ENCODE results near the gene P2RX1.
"Not testable (repeated sequence)": the region's sequence is repeated elsewhere in the genome, so short reads cannot be mapped to it uniquely, and the experiment has no call there.

Gene P2RX1

GRCh38 chr17:3857261-3858105 is 58.8 kb downstream of the P2RX1 start:
- DNase-seq (ENCODE audit: low read depth): no peak

GRCh38 chr17:3854204-3854603 is 62.1 kb downstream of the P2RX1 start:
- DNase-seq (ENCODE audit: low read depth): not testable (repeated sequence)

GRCh38 chr17:3852561-3852960 is 63.7 kb downstream of the P2RX1 start:
- DNase-seq (ENCODE audit: low read depth): no peak

GRCh38 chr17:3851461-3852100 is 64.7 kb downstream of the P2RX1 start:
- DNase-seq (ENCODE audit: low read depth): no peak

GRCh38 chr17:3848229-3848835 is 67.9 kb downstream of the P2RX1 start:
- DNase-seq (ENCODE audit: low read depth): no peak

- DNase-seq (ENCODE audit: low read depth): no peak
Measured at GRCh38 chr17:3847165-3847670, 69.0 kb downstream of the P2RX1 start.
